HG03571 (cell line): ENCODE measurements around the gene FMNL2.

Experiments
- ATAC-seq: cut with Tn5 transposase; IDR thresholded peaks from one replicate; pipeline ENCODE4 v1.9.1; 2021; ENCODE audit not compliant: unreplicated experiment

Gene FMNL2

DNA sequence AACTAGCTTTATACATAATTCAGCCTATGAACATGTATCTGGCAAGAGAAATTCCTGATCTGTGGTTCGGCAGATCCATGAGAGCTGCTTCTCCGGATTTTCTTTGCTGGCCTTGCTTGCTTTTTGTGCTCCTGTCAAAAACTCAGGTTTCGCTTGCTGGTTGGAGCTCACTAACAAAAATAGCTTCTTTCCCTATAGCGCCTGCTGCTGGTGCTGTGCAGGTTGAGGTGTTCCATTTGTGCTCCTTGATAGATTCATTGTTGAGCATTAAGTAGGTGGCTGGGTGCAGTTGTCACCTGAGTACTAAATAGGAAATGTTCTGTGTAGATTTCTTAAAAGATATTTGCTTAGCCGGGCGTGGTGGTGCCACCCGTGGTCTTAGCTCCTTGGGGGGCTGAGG lies 234.2 kb downstream of the FMNL2 start:
- ATAC-seq, result no peak

DNA sequence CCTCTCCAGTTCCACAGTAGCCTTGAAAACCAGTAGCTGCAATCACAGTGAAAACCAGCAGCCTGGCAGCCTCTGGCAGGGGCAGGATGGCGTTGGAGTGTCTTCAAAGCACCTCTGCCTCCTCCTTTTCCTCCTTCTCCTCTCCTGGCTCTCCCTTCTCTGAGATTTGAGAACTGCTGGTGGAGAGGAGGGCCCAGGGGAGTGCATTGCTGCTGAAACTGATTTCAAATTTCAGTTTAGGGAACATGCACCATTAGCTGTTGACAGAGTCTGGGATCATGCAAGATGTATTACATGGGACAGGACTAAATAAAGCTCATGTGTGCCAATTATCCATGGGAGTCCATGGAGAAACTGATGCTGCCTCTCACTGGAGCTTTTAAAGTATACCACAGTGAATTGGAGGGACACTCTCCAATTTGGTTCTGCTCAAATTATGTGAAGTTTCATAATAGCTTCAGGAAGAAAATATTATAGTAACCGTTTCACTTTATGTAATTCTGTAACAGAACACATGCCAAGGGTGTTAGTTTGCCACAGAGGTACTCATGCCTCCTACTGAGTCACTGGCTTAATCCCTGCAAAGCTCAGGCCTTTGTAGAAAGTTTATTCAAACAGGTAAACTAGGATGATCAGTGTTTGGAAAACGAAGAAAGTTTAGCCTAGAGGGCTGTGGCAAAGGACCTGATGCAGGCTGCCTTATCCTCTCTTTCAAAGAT lies 236.2 kb downstream of the FMNL2 start:
- no peak for ATAC-seq

DNA sequence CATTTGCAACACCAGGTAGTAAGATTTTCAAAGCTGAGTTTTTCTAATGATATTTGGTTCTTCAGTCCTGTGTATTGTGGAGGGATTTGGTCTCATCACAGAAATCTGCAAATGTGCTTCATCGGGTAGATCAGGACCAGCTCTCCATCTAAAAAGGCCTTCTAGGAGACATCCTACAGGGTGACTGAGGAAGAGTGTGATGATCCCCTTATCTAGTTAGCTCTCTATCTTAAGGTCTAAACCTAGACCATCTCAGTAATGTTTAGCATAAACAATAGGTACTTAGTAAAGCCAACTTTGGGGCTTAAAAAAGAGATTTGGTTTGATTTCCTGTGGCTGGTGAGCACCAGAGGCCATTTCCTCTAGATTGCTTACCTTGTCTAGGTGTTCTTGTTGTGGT lies 237.1 kb downstream of the FMNL2 start:
- ATAC-seq, result no peak

DNA sequence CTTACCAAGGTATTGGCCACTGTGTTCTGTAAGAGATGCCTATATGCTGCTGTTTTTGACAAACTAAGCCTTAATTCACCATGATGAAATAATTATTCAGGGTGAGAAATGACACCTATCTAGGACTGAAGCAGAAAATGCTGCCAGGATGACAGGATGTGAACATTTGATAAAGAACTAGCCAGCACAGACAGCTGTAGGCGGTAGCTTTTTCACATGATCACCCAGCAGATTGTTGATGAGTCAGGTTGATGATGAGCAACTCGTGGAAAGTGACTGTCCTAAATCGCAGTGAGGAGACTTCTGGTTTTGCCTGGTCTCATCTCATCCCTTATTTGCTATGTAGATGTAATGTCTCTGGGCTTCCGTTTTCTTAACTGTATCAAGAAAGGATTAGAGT lies 238.2 kb downstream of the FMNL2 start:
- peak; percentile 83 for ATAC-seq

DNA sequence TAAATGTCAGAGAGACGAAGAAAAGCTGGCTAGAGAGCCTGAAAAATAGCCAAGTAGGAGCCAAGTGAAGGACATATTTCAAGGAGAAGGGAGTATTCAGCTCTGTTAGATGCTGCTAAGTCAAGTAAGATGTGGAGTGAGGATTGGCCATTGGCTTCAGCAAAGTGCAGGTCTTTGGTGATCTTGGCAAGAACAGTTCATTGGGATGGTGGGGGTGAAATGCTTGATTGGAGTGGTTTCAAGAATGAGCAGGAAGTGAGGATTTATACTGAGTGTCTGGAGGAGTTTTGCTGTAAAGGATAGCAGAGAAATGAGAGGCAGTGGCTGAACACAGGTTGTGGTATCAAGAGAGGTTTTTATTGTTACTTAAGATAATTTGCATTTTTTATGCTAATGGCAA lies 242.6 kb downstream of the FMNL2 start:
- ATAC-seq, result no peak

DNA sequence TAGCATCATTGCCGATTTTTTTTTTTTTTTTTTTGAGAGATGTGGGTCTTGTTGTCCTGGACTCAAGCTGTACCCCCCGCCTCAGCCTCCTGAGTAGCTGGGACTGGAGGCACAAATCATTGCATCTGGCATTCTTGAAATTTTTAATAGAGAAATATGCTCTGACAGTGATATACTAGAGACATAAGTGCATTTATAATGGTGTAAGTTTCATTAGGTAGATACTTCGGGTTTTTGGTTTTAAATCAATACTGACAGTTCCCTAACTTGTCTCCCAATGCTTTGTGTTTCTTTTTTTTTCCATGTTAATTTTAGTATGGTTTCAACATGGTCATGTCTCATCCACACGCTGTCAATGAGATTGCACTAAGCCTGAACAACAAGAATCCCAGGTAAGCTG lies 243.6 kb downstream of the FMNL2 start:
- ATAC-seq, result no peak

DNA sequence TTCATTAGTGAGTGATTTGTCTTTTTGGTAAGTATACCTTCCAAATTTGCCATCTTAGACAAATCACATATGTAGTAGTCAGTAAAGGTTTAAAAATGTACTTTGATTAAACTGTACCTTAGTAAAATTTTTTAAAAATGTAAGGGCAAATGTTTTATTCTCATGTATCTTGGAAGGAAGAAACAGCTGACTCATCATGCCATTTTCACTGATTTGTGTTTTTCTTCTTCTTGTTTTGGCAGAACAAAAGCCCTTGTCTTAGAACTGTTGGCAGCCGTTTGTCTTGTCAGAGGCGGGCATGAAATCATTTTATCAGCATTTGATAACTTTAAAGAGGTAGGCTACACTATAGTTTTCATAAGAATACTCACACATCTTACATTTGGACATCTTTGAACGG lies 245.7 kb downstream of the FMNL2 start:
- no peak for ATAC-seq

DNA sequence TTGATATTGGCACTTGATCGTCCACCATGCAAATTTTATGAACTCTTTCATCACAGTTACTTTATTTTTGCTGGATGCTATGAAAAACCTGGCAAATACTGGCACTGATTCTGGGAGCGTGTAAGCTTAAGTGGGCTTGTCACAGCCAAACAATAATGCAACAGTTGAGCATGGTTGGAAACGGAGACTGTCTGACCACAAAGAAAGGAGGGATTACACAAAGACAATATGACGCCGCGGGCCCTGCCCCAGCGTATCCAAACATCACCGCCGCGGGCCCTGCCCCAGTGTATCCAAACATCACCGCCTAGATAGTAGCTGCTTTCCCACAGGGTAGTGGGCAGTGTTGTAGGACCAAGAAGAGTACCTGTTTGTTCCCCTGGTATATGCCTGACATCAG lies 246.4 kb downstream of the FMNL2 start:
- no peak for ATAC-seq

DNA sequence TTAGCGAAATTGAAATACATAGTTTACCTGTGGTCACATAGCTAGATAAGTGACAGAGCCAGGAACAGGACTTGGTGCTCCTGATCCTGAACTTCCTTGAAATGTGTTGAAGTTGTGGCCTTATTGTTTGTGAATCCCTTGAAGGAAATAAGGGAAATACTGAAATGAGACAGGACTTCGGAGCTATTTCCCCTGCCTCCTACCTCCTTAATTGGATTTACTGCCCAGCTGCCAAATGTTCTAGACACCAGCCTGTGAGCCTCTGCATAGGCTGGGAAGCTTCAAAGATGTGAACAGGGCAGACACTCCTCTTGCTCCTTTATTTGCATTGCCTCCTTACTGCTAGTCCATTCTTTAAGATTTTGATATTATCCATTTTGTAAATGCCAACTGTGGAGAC lies 247.1 kb downstream of the FMNL2 start:
- no peak for ATAC-seq

DNA sequence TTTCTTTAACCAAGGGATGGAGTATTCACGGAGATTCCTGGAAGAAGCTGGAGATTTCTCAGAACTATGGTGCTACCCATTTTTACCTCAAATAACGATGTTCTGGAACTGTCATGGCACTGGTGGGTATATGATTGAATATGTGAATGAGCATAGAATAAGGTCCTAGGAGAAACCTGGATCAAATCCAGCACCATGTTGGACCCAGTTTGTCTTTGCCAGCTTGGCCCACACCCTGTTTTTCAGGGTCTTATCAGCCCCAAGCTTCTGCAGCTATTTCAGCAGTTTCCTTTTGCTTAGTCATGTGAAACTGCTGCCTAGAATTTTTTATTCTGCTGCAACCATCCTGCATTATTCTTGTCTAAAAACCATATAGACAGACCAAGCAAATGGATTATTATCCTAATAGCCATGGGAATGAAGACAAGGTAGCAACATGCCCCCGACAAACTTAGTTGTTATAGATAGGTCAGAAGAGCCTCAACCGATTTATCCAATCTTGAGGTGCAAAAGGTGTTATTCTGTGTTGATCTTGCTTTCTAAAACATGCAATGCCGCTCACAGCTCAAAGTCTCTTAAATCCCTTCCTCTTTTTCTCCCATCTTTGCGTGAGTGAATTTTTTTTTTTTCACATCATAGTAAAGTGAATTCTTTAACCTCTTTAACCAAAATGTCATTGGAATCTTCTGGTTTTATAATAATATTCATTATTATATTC lies 248.7 kb downstream of the FMNL2 start:
- ATAC-seq, result no peak

DNA sequence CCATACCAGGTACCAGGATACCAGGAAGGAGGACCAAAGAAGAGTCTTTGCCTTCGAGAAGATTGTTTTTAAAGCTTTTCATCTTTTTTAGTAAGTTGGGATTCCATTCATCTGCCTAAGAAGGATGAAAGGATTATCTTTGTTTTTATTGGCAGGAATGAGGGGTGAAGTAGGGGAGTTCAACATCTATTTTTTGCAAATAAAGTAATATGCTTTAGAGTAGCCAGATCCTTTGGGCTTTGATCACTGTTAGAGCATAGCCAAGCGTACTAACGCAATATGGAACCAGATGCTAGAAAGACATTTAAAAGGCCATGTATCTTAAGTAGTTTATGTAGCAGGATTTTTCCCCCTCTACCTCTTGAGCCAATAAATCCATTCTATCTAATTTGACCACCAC lies 249.3 kb downstream of the FMNL2 start:
- no peak for ATAC-seq

DNA sequence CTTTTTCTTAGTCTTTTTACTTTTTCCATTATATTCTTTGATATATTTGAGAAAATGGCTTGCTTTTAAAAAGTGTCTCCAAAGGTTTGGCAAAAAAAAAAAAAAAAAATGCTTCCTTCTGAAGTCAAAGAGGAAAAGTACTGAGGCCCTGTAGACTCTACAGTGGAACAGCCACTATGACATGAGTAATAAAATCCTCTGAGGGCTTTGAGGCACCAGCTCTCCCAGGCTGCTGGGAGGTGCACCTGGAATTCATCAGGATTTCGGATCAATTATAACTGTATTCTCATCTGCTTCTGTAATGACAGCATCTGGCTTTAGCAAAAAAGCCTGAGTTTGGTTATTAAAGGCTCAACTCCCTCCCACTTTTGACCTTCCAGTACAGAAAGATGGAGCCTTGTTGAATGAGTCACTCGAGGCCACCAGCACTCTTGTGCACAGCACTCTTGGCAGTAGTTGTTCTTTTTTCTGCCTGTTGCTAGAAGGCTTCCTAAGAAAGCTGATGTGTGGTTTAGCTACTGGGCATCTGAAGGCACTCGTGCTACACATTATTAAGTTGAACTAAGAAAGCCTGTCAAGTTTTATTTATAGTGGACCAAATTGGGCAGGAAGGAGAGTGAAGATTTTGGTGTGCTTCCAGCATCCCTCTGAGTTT lies 251.0 kb downstream of the FMNL2 start:
- ATAC-seq, result no peak

DNA sequence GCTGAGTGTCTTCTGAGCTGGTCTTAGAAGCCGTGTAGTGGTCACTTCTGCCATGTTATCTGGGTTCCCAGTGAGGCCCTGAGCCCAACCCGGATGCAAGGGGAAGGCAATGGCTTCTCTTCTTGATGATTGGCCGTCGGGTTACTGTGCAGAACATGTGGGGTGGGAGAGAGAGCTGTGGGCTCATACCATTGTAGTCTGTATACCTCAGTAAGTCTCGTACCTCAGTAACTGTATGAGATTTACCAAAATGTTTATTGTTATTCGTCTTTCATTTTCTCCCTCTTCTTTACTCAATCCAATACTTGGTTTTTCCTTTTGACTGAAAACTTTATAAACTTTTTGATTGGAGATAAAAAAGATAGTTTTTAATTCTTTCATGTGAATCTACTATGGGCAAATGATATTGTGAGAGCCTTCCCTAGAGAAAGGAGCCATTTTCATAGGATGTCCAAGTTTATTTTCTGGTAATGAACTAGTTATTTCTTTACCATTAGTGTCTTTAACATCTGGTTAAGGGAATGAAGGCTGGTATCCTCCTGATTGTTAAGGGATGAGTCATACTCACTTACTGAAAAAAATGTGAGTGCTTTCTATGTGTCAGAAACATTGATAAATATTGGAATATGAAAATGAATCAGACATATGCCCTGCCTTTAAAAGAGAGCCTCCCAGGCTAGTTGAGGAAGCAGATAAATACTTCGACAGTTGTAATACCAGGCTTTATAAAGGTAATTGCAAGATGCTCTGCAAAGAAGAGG lies 252.4 kb downstream of the FMNL2 start:
- ATAC-seq, result no peak

DNA sequence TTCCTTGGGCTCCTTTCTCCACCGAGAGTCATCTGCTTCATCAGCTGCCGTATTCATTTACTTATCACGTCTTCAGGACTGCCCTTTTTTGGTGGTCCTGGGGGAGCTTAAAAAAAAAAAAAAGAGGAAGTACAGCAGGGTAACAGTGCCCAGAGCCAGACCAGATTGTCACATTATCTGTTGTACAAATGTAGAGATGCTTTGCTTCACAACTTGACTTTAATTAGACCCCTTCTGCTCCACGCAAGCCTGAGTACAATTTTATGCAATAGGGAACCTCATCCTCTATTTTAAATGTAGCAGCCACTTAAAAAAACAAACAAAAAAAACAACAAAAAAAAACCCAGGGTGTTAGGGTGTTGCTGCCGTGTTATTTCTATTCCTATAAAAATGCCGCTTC lies 254.0 kb downstream of the FMNL2 start:
- ATAC-seq, result no peak

DNA sequence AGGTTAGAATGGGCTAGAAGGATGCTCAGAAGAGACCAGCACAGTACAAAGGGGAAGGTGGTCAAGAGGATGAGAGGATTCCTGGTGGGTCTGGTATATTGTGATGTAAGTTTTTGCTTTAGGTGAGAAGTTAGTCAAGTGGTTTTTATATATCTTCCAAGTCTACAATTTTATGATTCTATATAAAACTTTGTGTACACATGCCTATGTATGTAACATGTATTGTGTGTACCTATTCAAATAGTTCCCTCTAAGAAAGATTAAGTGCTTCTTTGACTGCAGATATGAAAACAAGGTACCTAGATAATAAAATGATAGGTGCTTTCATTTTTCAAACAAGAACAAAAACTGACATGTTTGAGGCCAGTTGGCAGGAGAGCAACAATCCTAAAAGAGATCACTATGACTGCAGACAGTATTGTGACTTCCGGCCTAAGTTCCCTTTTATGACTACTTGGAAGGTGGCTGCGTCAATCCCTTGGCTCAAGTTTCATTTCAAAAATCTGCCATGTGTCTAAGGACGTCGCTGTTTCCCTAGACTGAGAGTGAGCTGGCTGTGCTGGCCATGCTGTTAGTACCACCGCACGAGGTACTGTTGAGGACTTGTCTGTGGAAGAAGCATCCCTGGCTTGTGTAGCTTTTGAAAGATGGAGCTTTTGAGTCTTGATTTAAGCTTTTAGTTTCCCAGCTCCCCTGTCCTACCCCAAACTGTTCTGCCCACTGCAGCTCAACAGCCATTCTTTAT lies 259.2 kb downstream of the FMNL2 start:
- ATAC-seq, result no peak

DNA sequence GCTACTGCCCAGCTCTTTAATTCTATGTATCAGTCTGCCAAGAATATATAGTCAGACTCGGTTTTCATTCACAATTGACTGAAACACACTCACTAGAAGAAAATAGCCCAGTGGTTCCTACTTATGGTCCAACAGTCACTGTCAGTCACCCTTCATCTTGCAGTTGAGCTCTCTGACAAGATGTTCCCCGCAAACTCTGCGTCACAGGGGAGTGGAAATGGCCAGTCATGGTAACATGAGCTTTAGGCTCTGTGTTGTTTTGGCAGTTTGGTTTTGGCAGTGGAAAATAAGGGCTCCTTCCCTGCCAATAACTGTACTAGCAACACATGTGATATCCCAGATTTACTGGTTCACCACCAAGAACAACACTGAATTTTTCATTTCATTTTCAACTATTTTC lies 259.8 kb downstream of the FMNL2 start:
- no peak for ATAC-seq

DNA sequence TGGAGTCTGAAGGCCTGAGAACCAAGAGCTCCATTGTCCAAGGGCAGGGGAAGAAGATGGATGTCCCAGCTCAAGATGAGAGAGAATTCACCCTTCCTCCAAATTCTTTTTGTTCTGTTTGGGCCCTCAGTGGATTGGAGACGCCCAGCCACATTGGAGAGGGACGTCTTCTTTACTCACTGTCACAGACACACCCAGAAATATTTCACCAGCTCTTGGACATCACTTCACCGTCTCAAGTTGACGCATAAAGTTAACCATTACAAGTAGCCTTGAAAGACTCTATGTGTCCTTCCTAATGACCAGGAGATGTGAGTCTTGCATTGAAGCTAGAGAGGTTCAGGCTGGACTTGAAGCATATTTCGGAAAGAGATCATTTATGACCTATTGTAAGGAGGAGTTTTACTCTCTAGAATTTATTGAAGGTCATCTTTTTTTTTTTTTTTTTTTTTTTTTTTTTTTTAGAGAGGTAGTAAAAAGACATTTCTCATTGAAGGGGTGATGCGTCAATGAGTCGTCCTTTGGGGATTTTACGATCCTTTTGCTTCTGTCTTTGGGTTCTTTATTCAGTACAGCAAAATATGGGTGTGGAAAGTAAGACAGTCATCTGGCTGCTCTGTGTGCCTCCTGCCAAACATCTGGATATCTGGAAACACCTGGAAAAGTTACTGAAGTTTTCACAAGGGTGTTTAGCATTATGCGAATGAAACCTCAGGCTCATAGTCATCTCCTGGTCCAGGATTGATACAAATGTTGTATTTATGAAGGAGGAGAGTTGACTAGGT lies 264.2 kb downstream of the FMNL2 start:
- no peak for ATAC-seq

DNA sequence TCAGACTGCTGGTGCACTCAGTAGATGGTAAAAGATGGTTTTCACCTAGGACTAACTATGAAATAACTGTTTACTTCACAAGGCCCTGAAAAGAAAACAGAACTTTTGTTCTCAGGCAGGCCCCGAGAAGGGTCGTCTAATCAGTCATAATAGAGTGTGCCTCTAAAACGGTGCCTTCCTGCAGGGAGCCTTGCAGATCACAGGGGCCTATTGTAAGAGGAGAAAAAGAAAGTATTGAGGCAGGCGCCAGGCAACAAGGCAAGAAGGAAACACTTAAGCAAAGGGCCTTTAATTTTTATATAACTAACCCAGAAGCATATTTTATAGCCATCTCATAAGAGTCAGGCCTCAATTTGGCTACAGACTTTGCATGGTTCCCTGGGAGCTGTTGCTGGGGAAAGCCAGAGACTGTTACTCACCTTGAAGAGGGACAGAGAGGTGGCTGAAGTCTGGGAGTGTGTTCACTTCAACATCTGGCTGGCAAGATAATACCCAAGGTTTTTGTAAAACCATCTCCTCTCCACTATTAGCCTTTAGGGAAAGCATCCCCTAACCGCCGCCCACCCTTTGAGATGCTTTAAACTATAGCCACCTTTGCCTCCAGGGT lies 265.2 kb downstream of the FMNL2 start:
- no peak for ATAC-seq

DNA sequence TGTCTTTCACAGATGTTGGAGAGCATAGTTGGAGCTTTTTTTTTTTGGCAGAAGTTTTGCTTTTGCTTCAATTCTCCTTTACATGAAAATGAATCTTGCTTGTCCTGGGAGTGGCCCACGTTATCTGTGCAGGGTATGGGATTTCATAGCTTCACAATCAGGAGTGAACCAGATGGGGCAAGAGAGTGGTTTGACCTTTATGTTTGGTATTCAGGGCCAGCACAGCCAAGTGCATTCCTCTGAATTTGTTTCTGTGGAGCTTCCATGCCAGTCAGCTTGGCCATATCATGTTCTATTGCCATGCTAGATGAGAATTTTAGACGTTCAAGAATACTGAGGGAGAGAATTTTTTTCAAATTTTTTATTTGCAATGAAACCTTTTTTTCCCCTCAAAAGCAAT lies 265.7 kb downstream of the FMNL2 start:
- no peak for ATAC-seq

DNA sequence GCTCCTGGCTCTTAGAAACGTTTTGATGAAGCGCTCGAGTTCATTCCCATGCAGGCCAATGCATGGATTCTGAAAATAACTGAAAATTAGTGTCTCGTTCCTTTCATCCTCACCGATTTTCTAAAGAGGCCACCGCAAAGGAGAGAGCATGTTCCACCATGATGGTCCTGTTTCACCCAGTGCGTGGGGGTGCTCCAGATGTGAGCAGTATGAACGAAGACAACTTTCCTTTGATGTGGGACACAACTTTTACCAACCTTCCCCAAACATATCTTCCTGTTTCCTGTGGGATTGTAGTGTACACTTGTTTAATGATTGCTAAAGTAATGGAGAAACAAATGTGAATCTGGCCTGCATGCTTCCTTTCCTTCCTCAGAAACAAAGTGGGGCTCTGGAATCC lies 267.8 kb downstream of the FMNL2 start:
- ATAC-seq, result no peak
